ENCODE data around the gene ZGPAT. TPM values are rescaled to one million over a fixed set of nuclear protein-coding genes. Genes with fewer than 3 reads are reported as not detected.
"Not testable (repeated sequence)": the region's sequence is repeated elsewhere in the genome, so short reads cannot be mapped to it uniquely, and the experiment has no call there.

Gene ZGPAT
- total RNA-seq, 1 donor from 2014 or later, result 16.7 TPM

DNA sequence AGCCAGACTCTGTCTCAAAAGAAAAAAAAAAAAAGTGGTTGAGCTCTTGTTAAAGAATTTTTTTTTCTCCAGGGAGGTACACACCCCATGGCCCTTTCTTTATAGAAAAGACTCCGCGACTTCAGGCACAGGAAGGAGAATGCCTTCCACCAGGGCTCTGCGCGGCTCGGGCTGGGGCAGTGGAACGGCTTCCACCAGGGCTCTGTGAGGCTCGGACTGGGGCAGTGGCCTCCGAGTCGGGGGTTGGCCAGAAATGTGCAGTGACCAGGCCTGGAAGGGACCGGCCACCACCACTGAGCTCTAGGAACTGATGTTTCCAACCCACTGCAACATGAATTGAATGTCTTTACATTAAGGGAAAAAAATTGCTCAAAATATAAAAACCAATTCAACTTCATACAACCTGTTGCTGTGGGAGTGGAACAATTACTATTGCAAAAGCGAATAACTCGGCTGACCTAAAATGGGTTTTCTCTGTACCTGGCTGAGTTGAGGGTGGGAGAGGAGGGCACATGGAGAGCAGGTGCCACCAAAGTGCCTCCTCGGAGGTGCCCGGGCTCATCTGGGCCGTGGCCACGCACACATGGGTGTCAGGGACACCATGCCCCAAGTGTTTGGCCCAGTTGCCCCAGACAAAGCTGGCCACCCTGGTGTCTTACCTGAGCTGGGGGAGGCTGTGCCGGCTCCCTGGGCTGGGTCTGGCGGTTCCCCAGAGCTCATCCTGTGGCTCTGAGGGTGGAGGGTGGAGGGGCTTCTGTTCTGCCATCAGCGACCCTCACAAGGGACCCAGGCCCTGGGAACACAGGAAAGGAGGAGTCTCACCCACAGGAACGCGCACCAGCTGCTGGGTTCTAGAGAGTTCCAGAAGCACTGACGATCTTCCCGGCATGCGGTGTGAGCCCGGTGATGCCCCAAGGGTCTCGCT, 61.0 kb downstream of the ZGPAT start:
- intact Hi-C loops (cut with DNase I), result no loop called here
- DNase-seq (ENCODE audit: low spot score), result no peak

DNA sequence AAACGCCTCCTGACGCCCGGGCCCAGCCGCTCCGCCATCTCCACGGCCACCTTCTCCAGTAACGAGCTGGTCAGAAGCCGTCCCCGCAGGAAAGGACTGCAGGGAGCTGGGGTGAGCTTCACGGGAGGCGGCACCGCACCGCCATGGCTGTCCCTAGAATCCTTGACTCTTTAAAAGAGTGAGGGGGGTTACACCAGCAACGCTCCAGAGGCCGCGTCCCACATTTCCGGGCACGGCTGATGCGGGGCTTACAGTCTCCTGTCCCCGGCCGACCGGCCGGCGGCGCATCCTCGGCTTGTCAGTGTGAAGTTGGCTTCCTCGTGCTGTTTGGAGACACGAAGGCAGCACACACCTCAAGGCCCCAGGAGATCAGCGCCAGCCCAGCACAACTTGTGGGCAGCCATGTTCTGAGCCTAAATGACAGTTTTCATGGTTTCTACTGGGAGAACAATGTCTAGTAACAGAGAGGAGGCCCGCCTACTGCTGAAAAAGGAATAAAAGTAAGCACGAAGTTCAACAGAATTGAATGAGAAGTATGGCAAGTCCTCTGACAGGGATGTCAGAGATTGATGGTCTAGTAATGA, 62.1 kb downstream of the ZGPAT start:
- intact Hi-C loops (cut with DNase I), result no loop called here
- no peak for DNase-seq (ENCODE audit: low spot score)

DNA sequence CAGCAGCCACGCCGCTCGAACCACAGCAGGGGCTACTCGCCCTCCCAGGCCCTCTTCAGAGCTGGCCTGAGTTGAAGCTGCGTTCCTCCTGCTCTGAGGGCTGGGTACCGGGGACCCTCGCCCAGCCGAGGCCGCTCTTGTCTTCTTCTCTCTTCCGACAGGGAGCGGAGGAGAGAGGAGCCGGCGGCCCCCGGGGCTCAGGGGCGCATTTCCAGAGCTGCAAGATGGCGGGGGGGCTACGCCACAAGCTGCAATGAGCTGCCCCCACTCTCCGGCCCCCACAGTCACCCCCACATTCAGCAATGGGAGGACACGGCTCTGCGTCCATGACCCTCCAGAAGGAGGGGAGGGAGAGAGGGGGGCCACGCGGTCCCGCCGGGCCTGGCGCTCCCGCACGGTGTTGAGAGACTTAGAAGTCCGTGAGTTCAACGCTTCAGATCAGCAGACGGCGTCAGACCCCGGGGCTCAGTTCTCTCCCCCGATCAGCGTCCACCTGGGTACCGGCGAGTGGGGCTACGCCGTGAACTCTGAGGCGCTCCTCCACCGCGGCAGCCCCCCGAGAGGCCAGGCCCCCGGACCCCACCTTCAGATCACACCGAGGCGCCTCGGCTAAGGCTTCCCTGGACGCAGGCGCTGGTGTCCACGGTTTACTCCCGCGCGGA, 63.3 kb downstream of the ZGPAT start:
- no peak for DNase-seq (ENCODE audit: low spot score)
- intact Hi-C loops (cut with DNase I), result no loop called here

DNA sequence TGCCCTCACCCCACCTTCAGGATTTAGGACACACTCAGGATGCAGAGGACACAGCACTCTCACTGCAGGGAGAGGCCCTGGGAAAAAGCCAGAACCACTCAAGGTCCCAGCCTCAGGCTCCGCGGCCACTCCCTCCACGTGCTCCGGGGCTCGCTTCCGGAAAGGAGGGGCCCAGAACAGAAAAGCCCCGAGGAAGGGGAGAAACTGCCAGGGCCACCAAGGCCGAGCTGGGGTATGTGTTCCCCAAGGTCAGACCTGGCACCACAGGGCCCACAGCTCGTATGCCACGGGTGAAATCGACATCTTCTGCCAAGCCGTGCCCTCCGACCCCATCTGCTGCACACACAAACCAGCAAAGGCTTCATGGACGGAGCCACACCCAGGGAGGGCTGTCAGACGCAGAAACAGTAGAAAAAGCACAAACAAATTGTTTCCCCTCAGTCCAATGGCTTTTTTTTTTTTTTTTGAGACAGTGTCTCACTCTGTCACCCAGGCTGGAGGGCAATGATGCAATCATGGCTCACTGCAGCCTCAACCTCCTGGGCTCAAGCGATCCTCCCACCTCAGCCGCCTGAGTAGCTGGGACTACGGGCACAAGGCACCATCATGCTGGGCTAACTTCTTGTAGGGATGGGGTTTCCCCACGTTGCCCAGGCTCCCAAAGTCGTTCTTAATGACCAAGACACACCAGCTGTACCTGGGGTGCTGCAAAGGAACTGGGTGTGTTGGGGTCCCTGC, 65.1 kb downstream of the ZGPAT start:
- intact Hi-C loops (cut with DNase I), result no loop called here
- no peak for DNase-seq (ENCODE audit: low spot score)

DNA sequence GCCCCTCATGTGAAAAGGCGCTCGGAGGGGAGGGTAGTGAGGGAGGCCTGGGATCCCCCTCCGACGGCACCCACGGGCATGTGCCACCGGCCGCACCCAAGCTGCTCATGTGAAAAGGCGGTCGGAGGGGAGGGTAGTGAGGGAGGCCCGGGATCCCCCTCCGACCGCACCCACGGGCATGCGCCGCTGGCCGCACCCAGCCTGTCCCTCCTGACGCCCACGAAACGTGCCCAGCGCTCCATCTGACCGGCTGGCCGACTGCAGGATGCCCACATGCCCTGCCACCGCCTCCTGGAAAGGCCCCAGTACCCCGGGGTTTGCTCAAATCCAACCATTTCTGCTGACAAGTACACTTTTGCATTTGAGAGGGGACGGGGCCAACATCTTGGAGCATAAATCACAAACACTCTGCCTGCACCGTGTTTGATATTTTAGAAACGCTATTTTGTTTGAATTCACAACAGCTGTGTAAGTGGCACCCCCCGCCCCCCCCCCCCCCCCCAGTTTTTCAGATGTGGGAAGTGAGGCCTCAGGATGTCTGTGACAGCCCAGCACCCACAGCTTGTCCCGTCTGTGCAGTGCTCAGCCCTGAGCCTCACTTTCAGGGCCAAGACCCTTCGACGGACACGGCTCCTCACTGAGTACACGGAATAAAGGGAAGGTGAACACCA, 65.9 kb downstream of the ZGPAT start:
- no peak for DNase-seq (ENCODE audit: low spot score)
- intact Hi-C loops (cut with DNase I), result no loop called here

DNA sequence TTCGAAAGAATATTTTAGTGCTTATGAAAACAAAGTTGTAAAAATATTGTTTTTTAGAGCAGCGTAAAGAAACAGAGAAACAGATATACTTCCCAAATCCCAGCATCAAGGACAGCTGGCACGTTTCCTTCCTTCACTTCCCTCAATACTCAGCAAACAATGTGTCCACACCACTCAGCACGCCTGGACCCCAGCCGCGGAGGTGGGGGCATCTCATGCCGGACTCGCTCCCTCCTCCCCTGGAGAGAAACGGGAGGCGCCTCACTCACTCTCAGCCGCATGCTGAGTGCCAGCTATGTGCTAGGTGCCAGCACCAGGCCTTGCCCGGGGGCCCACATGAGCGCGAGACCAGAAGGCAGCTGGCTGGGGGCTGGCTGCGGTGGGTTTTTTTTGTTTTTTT, 66.5 kb downstream of the ZGPAT start:
- intact Hi-C loops (cut with DNase I), result no loop called here
- DNase-seq (ENCODE audit: low spot score), result no peak

DNA sequence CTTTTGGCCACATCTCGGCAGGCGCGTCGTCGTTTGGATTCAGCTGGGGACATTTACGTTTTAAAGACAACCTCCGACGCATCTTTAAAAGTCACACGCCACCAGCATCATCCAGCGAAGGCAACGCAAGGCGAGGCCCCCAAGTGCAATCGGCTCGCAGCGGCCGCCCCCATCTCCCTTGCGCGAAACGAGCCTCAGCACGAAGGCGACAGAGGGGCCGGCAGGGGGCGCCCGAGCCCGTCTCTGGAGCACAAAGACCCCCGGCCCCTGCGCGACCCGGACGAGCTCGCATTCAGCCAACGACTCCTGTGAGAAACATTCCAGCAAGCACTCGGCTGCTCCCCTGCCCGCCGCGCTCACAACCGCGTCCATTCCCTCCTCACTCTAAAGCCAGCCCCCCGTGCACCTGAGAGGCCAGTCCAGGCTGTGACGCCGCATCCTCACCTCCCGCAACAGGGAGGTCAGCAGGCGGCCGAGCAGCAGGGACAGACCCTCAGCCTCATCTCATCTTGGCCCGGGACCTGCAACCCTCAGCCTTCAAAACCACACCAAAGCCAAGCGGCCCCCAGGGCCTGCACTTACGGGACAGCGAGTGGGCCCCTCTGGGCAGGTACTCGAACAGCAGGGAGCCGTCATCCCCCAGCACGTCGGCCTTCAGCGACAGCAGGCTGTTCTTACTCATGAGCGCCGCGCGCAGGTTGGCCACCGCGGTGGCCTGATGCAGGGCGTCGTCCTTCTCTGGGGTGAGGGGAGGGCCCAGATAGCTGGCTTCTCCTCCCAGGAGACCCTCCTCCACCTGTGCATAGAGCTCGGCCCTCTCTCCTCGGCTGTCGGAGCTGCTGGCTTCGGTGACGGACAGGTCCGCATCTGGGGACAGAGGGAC, 67.5 kb downstream of the ZGPAT start:
- intact Hi-C loops (cut with DNase I), result no loop called here
- no peak for DNase-seq (ENCODE audit: low spot score)

DNA sequence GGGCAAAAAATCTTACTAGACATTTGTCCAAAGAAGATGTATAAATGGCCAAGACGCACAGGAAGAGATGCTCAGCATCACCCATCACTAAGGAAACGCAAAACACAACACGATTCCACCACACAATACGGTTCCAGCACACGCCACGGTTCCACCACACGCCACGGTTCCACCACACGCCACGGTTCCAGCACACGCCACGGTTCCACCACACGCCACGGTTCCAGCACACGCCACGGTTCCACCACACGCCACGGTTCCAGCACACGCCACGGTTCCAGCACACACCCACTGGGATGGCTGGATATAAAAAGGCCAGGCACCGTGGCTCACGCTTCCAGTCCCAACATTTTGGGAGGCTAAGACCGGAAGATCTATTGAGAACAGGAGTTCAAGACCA, 69.0 kb downstream of the ZGPAT start:
- DNase-seq (ENCODE audit: low spot score); intact Hi-C loops (cut with DNase I): not testable (repeated sequence)

DNA sequence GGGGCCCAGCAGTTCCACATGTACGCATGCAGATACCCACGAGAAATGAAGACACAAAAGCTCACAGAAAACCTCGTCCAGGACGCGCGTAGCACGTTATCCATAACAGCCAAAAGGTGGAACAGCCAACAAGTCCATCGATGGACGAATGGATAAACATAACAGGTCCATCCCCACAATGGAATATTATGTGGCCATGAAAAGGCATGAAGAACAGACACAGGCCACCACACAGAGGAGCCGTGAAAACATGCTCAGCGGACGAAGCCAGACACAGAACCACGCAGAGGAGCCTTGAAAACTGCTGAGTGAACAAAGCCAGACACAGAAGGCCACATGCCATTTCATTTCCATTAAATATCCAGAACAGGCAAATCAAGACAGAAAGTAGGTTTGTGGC, 69.8 kb downstream of the ZGPAT start:
- DNase-seq (ENCODE audit: low spot score), result no peak

DNA sequence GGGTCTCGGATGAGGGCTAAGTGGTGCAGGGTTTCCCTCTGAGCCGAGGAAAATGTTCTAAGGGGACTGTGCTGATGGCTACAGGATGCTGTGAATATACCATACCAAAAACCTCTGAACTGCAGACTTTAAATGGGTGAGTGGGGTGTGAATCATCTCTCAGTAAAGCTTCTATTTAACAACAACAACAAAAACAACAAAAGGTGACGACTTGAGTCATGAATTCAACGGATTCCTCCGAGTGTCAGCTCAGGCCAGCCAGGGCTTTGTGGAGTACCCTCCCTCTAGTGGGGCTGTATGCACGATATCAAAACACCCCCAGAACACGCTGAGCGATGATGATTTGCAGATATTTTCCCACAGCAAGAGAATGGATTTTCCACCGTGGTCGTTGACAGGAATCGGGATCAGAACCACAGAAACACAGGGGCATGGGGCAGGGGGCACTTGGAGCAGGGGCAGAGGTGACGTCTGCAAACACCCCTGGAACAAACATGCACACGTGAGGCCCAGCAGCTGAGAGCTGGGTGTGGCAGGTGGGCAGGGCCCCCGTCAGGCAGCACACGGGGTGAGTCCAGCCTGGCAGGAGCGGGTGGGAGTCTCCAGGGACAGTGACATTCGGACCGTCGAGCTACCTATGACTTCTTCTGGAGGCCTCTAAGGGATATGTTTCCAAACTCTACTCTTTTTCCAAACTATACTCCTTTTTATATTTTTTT, 70.4 kb downstream of the ZGPAT start:
- no peak for DNase-seq (ENCODE audit: low spot score)
- intact Hi-C loops (cut with DNase I), result no loop called here

More for the DNA sequence above, 69.8 kb downstream of the ZGPAT start:
- intact Hi-C loops (cut with DNase I), result no loop called here

DNA sequence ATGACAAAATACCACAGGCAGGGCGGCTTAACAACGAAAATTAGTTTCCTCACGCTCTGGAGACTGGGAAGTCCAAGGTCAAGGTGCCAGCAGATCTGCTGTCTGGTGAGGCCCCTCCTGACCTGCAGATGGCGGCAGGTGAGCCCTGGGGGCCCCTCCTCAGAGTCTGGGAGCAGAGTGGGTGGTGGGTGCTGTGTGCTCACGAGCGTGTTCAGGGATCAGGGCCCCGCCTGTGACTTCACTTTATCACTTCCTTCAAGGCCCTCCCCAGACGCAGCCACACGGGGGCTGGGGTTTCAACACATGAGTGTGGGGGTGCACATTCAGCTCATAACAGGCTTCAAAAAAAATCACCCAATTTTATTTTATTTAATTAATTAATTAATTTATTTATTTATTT, 71.0 kb downstream of the ZGPAT start:
- DNase-seq (ENCODE audit: low spot score), result no peak
- intact Hi-C loops (cut with DNase I), result no loop called here

DNA sequence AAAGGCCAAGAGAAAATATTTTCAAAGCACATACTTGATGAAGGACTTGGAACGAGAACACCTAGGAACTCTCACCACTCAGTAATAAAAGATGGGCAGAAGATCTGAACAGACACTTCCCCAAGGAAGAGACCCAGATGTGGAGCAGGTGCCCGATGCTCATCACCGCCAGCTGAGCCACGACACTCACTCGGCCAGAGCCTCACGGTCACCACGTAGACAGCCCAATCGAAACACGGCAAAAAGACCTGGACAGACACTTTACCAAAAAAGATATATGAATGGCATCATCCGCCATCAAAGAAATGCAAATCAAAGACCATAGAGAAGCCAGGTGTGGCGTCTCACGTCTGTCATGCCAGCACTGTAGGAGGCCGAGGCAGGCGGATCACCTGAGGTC, 73.3 kb downstream of the ZGPAT start:
- intact Hi-C loops (cut with DNase I), result loop anchor here (10.0 kb wide), 1 partner anchor 194 kb away; the partner anchor contains the start of gene SAMD10
- no peak for DNase-seq (ENCODE audit: low spot score)

DNA sequence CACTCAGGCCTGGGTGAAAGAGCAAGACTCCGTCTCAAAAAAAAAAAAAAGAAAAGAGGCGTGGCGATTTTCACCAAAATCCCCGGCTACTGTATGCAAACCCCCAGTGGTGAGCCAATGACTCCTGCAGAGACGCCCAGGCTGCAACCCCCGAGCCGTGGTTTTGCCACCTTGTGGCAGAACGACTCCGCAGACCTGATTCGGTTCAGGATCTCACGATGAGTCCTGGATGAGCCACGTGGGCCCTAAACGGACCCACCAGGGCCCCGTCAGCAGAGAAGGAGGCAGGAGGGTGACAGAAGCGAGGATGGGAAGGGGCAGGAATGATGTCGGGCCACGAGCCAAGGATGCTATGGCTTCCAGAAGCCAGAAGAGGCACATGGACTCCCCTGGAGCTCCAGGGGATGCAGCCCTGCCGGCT, 74.2 kb downstream of the ZGPAT start:
- DNase-seq (ENCODE audit: low spot score), result no peak
- intact Hi-C loops (cut with DNase I), result loop anchor here (10.0 kb wide), 1 partner anchor 193 kb away; the partner anchor contains the start of gene SAMD10

DNA sequence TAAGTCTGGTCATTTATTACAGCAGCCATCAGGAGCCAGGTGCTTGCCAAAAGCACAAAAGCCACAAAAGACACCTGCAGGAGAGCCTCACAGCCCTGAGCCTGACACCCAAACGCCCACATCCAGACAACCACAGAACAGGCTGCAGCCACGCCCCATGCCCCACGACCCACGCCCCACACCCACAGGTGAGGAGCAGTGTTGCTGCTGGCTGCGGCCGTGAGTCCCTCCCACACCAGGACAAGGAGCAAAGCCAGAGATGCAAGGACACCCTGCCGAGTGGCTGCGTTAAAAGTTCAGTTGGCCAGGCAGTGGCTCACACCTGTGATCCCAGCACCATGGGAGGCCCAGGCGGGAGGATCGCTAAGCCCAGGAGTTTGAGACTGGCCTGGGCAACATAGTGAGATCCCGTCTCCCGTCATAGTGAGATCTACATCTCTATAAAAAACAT, 74.7 kb downstream of the ZGPAT start:
- no peak for DNase-seq (ENCODE audit: low spot score)

DNA sequence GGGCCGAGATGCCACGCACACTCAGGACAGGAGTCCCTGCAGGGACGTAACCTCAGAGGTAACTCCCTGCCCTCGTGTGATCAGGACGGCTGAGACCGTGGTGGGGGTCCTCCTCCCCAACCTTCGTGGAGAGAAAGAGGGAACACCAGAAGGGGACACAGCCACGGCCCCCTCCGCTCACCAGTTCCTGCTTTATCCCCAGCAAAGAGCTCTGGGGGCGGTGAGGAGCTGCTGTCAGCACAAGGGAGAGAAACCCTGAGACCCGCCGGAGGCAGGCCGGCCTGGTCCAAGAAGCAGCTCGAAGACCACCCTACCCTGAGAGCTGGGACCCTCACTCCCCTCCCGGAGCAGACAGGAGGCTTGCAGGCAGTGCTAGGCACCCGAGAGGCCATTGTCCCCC, 76.1 kb downstream of the ZGPAT start:
- no peak for DNase-seq (ENCODE audit: low spot score)
- intact Hi-C loops (cut with DNase I), result loop anchor here (10.0 kb wide), 1 partner anchor 191 kb away; the partner anchor contains the start of gene SAMD10

More for the DNA sequence above, 74.7 kb downstream of the ZGPAT start:
- intact Hi-C loops (cut with DNase I), result loop anchor here (10.0 kb wide), 1 partner anchor 192 kb away; the partner anchor contains the start of gene SAMD10

DNA sequence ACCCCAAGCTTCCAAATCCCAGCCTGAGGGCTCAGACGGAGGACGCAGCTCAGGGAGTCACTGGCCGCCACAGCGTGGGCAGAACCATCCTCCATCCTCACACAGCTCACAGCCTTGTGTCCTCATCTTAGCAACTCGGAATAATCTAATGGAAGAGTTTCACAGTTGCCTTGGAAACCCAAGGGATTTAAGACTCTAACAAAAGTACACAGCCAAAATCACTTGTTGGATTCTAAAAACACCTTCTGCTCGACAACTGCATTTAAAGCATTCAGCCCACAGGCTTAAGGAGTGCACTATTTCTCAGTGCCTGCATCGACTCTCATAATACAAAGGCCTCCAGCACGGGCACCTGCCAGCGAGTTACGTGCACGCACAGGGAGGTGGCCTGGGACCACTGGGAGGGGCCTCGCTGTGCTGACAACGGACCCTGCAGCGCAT, 77.9 kb downstream of the ZGPAT start:
- DNase-seq (ENCODE audit: low spot score), result no peak

More for the DNA sequence above, 77.9 kb downstream of the ZGPAT start:
- intact Hi-C loops (cut with DNase I), result loop anchor here (1.0 to 10.0 kb wide), 2 partner anchors 79 to 189 kb away; partner anchors contain the start of gene SAMD10
